B cell (primary cell): ENCODE results near the gene TRIM52. TPM values are rescaled to one million over a fixed set of nuclear protein-coding genes. Genes with fewer than 3 reads are reported as not detected.

Experiments
- ATAC-seq: fragments of 200-7000 bp; cut with Tn5 transposase; one replicate; pipeline ENCODE4 v1.10.0; 2021; ENCODE audit warnings: low read depth, mild to moderate bottlenecking, moderate number of reproducible peaks, moderate library complexity
- CTCF ChIA-PET: fragments of 350-600 bp; sonication (Branson Sonifier 250); formaldehyde crosslinking; loops from one replicate; lab custom pipeline; 2021; ENCODE audit warnings: antibody characterized with exemption, inconsistent platforms; lab: Charles Lee
- POLR2A ChIA-PET: fragments of 350-600 bp; sonication (Branson Sonifier 250); formaldehyde crosslinking; loops from one replicate; lab custom pipeline; 2021; ENCODE audit warnings: antibody characterized with exemption; lab: Charles Lee
- DNase-seq: peaks from one replicate; pipeline ENCODE4 v3.0.0; 2013
- H2AFZ ChIP-seq: 2 replicates; pipeline ENCODE4 v1.6.1; 2012; ENCODE audit warnings: mild to moderate bottlenecking, low read depth, low read length; ENCODE audit not compliant: insufficient read depth, poor library complexity, severe bottlenecking
- H3K27ac ChIP-seq, 2 donors: 1 replicate in 1 of 2; 2 replicates in 1 of 2; pipeline ENCODE4 v1.5.1; 2012 to 2013; ENCODE audit warnings: low read length in 2 of 2, mild to moderate bottlenecking in 2 of 2, moderate library complexity in 1 of 2
- H3K27me3 ChIP-seq, 4 experiments: fragments of 200-600 bp in 1 of 4; sonication (generic) in 1 of 4; replicated peaks in 1 of 4; 1 replicate in 2 of 4; 2 replicates in 2 of 4; pipeline versions ENCODE4 v1.6.1 to v1.7.0; 2013 to 2016; ENCODE audit warnings: low read length in 3 of 4, mild to moderate bottlenecking in 2 of 4, mixed read lengths in 1 of 4, moderate library complexity in 1 of 4; ENCODE audit not compliant: insufficient read depth in 4 of 4, control insufficient read depth in 3 of 4; ENCODE audit errors: control extremely low read depth in 1 of 4
- H3K36me3 ChIP-seq, 2 experiments: replicated peaks in 1 of 2; 1 replicate in 1 of 2; 2 replicates in 1 of 2; pipeline versions ENCODE4 v1.6.1 to v1.7.1; 2013; ENCODE audit warnings: low read length in 1 of 2; ENCODE audit not compliant: insufficient read depth in 2 of 2, control insufficient read depth in 1 of 2; ENCODE audit errors: control extremely low read depth in 1 of 2, extremely low read depth in 1 of 2
- H3K4me1 ChIP-seq, 2 donors: fragments of 200-600 bp in 1 of 2; sonication (generic) in 1 of 2; 1 replicate in 1 of 2; 2 replicates in 1 of 2; pipeline versions ENCODE4 v1.5.1 to v1.6.1; 2013 to 2017; ENCODE audit warnings: low read length in 2 of 2; ENCODE audit not compliant: control insufficient read depth in 2 of 2, insufficient read depth in 2 of 2
- H3K4me2 ChIP-seq: replicated peaks from 2 replicates; pipeline ENCODE3; 2012; ENCODE audit warnings: mild to moderate bottlenecking, low read depth, low read length; ENCODE audit not compliant: poor library complexity, severe bottlenecking
- H3K4me3 ChIP-seq, 5 experiments: fragments of 200-600 bp in 1 of 5; sonication (generic) in 1 of 5; 1 replicate in 3 of 5; 2 replicates in 2 of 5; pipeline versions ENCODE4 v1.5.1 to v1.7.0; 2011 to 2016; ENCODE audit warnings: low read length in 4 of 5, mild to moderate bottlenecking in 4 of 5, low read depth in 2 of 5, control low read depth in 1 of 5, moderate library complexity in 1 of 5; ENCODE audit not compliant: insufficient read depth in 1 of 5; ENCODE audit errors: control extremely low read depth in 1 of 5, extremely low read depth in 1 of 5
- H3K79me2 ChIP-seq: fragments of 200-600 bp; sonication (generic); one replicate; pipeline ENCODE4 v1.6.0; 2016; ENCODE audit warnings: low read length; ENCODE audit not compliant: control insufficient read depth, insufficient read depth
- H3K9ac ChIP-seq: fragments of 200-600 bp; sonication (generic); 2 replicates; pipeline ENCODE4 v1.6.1; 2017; ENCODE audit warnings: mild to moderate bottlenecking, low read length, moderate library complexity
- H3K9me3 ChIP-seq, 3 donors: one replicate each; pipeline versions ENCODE4 v1.6.1 to v1.7.1; 2013; ENCODE audit warnings: low read length in 2 of 3; ENCODE audit not compliant: control insufficient read depth in 2 of 3, insufficient read depth in 1 of 3; ENCODE audit errors: control extremely low read depth in 1 of 3
- H4K20me1 ChIP-seq: 2 replicates; pipeline ENCODE4 v1.6.0; 2012; ENCODE audit warnings: mild to moderate bottlenecking, low read length; ENCODE audit not compliant: insufficient read depth, control insufficient read depth, poor library complexity, severe bottlenecking
- H3K27ac Mint-ChIP-seq: one replicate; pipeline ENCODE4 v1.8.0; 2021; ENCODE audit warnings: mixed read lengths
- H3K27me3 Mint-ChIP-seq: one replicate; pipeline ENCODE4 v1.8.0; 2021; ENCODE audit warnings: mixed read lengths
- H3K4me1 Mint-ChIP-seq: one replicate; pipeline ENCODE4 v1.8.0; 2021; ENCODE audit warnings: mixed read lengths
- H3K4me3 Mint-ChIP-seq: one replicate; pipeline ENCODE4 v1.8.0; 2021; ENCODE audit warnings: mixed read lengths
- H3K9me3 Mint-ChIP-seq: one replicate; pipeline ENCODE4 v1.8.0; 2022; ENCODE audit warnings: mixed read lengths; ENCODE audit not compliant: insufficient read depth
- CTCF ChIP-seq: fragments of 200-600 bp; IDR thresholded peaks from one replicate; pipeline ENCODE4 v1.8.0; 2022; ENCODE audit warnings: antibody characterized with exemption, mild to moderate bottlenecking
- EZH2 ChIP-seq: IDR thresholded peaks from 2 replicates; pipeline ENCODE4 v1.6.1; 2012; ENCODE audit warnings: borderline replicate concordance, low read depth, mild to moderate bottlenecking, moderate library complexity, low read length; ENCODE audit not compliant: insufficient read depth, poor library complexity, severe bottlenecking
- WGBS: methylation state at CpG from one replicate; pipeline ENCODE4 v1.1.5; 2013; ENCODE audit warnings: missing lambda C conversion rate; ENCODE audit not compliant: insufficient coverage; 5-methylcytosine and 5-hydroxymethylcytosine counted together
- intact Hi-C: fragments of 100-400 bp; cut with micrococcal nuclease; formaldehyde crosslinking; loops from one replicate; pipeline ENCODE4 v1.10.0; 2022
- polyA plus RNA-seq: library from polyadenylated mRNA; depleted of rRNA; stranded (reverse); fragments of >200 nt; gene quantifications from 2 replicates; pipeline ENCODE4 v1.2.3, GENCODE V29; 2012
- total RNA-seq, 2 donors: library from RNA; stranded (reverse); fragments of 120-200 nt in 1 of 2; gene quantifications; 1 replicate in 1 of 2; 2 replicates in 1 of 2; pipeline versions ENCODE4 v1.2.3 to v1.2.4, GENCODE V29; 2013 to 2022

Gene TRIM52
- total and polyA plus RNA-seq, 2 donors (not counting 1 experiment from before 2014, with no cell fraction given) = 29.9 to 61.3 TPM

DNA sequence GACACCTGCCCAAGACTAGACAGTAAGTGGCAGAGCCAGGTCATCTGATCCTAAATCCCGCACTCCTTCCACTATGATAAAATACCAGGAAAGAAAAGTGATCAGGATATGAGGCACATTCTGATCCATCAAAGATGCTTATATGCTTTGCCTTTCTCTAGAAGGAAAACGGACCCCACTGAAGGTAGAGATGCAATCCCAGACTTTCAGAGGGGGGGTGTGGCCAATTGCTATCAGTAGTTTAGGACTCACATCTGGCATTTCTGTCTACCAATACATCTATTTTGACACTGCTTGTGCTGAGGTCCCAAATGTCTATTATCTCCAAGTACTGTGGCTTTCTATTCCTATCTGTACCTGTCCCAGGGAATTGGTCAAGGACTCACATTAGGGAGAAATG, 1.7 kb downstream of the TRIM52 start:
- H3K27ac Mint-ChIP-seq = peak overlapping the region; percentile 48
- CTCF ChIA-PET = interaction anchor here (1.6 to 4.0 kb wide), 4 partner anchors 8 to 99 kb away, joined by 3 to 28 read pairs (median 14); partner anchors contain the start of gene TRIM41
- no peaks in the 10 kb centered on the region for H3K27me3 Mint-ChIP-seq
- peak overlapping the region; percentile 67 to 99 (median 98) for H3K4me3 ChIP-seq
- WGBS = 67% methylated on average over 1 of the region's 2 CpGs
- peaks cover 13% of the 10 kb centered on the region for H4K20me1 ChIP-seq
- peaks cover 0 to 9% (median 0%) of the 10 kb centered on the region in 3 donors for H3K9me3 ChIP-seq
- no peaks in the 10 kb centered on the region for H3K27me3 ChIP-seq
- intact Hi-C loops = no loop called here
- H3K9me3 Mint-ChIP-seq = no peaks in the 10 kb centered on the region
- H2AFZ ChIP-seq = no peak overlapping the region
- peaks cover 62% of the 10 kb centered on the region for H3K4me1 Mint-ChIP-seq
- peaks cover 5 to 23% of the 10 kb centered on the region in 2 experiments for H3K36me3 ChIP-seq
- ATAC-seq (no peak), DNase-seq (no peak)
- POLR2A ChIA-PET = interaction anchor here (3.1 kb wide), 1 partner anchor 17 kb away, joined by 46 read pairs; the partner anchor contains the start of gene RACK1
- H3K4me1 ChIP-seq = peaks cover 22 to 38% of the 10 kb centered on the region in 2 donors
- TF ChIP-seq CTCF = no peak
- TF ChIP-seq EZH2 = no peak
- H3K4me3 Mint-ChIP-seq = peak overlapping the region; percentile 95
- H3K9ac ChIP-seq = peak overlapping the region; percentile 100
- peak overlapping the region; percentile 96 for H3K4me2 ChIP-seq
- peak overlapping the region in 1 of 2 donors; percentile 98 for H3K27ac ChIP-seq
- peaks cover 81% of the 10 kb centered on the region for H3K79me2 ChIP-seq

DNA sequence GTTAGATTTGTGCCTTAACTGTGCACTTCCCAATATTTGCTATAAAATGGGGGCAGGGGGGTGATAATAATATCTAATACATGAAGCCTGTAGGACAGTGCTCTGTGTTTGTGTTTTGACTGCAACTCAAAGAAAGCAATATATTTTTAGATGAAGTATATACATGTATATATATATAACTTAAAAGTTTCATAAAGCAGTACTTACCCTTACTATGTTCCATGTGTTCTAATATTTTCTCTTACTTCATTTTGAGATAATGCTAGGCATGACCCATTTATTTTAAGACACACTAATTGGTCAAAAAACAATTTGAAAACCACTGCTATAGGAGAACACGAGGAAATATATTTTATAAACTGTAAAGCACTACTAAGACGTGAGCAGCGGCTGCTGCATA, 2.4 kb downstream of the TRIM52 start:
- H4K20me1 ChIP-seq = peaks cover 13% of the 10 kb centered on the region
- peaks cover 80% of the 10 kb centered on the region for H3K79me2 ChIP-seq
- ChIA-PET CTCF (no interaction called here), POLR2A (no interaction called here)
- H3K9me3 ChIP-seq = peaks cover 0 to 9% (median 0%) of the 10 kb centered on the region in 3 donors
- ATAC-seq (no peak), DNase-seq (no peak)
- Mint-ChIP-seq H3K9me3 (no peaks in the 10 kb centered on the region), H3K4me3 (peak overlapping the region; percentile 95), H3K27me3 (no peaks in the 10 kb centered on the region), H3K27ac (peak overlapping the region; percentile 62), H3K4me1 (peaks cover 58% of the 10 kb centered on the region)
- no peak overlapping the region for H2AFZ ChIP-seq
- H3K27me3 ChIP-seq = no peaks in the 10 kb centered on the region
- peaks cover 5 to 21% of the 10 kb centered on the region in 2 experiments for H3K36me3 ChIP-seq
- peaks cover 22 to 38% of the 10 kb centered on the region in 2 donors for H3K4me1 ChIP-seq
- intact Hi-C loops = no loop called here
- peak overlapping the region; percentile 100 for H3K9ac ChIP-seq
- H3K27ac ChIP-seq = peak overlapping the region in 1 of 2 donors; percentile 98
- H3K4me2 ChIP-seq = peak overlapping the region; percentile 96
- TF ChIP-seq CTCF = no peak
- no peak for TF ChIP-seq EZH2
- WGBS = 94% methylated on average over 2 of the region's 3 CpGs
- H3K4me3 ChIP-seq = peak overlapping the region in 1 of 5 experiments; percentile 98
